Measurements from ENCODE around the gene ETFA.

- TF ChIP-seq CTCF (IDR thresholded peaks at IDR 0.05) (no peak), POLR2A (IDR thresholded peaks at IDR 0.05) (no peak)
Observed at GRCh38 chr15:76180321-76180720, 130.9 kb downstream of the ETFA start.

Data from thyroid gland (tissue), 4 donors.